ENCODE measurements around the gene B4GALT5. TPM values are rescaled to one million over a fixed set of nuclear protein-coding genes. Genes with fewer than 3 reads are reported as not detected.

Gene B4GALT5
- total RNA-seq, 2 donors from 2014 or later: 34.5 to 56.2 TPM

DNA sequence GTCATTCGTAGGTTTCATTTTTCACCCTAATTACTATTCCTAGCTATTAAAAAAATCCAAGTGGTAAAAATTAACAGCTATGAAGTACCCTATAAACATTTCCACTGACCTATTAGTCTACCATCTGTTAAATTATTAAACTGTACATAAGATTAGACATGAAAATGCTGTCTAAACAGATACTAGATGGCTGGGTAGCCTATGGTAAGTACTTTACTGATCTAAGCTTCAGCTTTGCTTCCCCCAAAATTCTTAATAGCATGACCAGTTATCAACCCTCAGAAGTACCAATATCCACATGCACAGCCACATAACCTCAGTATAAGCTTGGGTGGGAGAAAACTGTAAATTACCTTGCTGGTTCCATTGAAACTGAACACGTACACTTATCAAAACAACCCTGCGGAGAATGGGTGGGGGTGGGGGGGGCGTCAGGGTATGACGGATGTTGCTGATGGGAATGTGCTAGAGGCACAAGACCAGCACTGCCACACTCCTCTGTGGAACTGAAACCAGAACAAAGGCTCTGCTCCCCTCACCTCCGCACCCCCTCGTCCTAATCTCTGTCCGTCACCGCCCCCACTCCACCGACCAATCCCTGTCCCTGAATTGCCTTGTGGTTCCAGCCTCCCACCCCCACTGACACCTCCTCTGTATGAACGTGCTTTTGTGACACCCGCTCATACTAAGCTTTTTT is 45.3 kb downstream of the B4GALT5 start:
- Histone ChIP-seq H3K4me1 (peaks cover 2% of the 10 kb centered on the region), H3K36me3 (no peaks in the 10 kb centered on the region), H3K27me3 (no peaks in the 10 kb centered on the region), H3K27ac (no peak overlapping the region), H3K4me3 (no peak overlapping the region), H3K9me3 (no peaks in the 10 kb centered on the region), H3K9ac (ENCODE audit: low read depth in 2 of 2, low read length in 2 of 2) (no peak overlapping the region)
- DNase-seq: no peak
- intact Hi-C loops (cut with DNase I): no loop called here
- TF ChIP-seq, protein P1, sequence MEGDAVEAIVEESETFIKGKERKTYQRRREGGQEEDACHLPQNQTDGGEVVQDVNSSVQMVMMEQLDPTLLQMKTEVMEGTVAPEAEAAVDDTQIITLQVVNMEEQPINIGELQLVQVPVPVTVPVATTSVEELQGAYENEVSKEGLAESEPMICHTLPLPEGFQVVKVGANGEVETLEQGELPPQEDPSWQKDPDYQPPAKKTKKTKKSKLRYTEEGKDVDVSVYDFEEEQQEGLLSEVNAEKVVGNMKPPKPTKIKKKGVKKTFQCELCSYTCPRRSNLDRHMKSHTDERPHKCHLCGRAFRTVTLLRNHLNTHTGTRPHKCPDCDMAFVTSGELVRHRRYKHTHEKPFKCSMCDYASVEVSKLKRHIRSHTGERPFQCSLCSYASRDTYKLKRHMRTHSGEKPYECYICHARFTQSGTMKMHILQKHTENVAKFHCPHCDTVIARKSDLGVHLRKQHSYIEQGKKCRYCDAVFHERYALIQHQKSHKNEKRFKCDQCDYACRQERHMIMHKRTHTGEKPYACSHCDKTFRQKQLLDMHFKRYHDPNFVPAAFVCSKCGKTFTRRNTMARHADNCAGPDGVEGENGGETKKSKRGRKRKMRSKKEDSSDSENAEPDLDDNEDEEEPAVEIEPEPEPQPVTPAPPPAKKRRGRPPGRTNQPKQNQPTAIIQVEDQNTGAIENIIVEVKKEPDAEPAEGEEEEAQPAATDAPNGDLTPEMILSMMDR (IDR thresholded peaks at IDR 0.05): no peak

DNA sequence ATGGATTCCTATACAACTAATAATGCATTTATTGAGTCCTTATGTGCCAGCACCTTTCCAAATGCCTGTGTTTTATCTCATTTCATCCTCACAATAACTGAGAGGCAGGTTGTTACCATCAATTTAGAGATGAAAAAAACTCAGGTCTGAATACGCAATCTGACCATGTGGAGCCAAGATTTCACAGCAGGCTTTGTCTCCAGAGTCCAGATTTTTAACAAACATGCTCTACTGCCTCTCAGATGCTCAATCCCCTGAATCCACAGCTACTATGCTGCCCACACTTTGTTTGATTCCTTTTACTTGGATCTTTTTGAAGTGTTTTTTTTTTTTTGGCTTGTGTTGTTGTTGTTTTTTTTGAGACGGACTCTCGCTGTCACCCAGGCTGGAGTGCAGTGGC is 46.8 kb downstream of the B4GALT5 start:
- Histone ChIP-seq H3K27ac (no peak overlapping the region), H3K9me3 (no peaks in the 10 kb centered on the region), H3K36me3 (no peaks in the 10 kb centered on the region), H3K4me1 (peaks cover 2% of the 10 kb centered on the region), H3K4me3 (no peak overlapping the region), H3K27me3 (no peaks in the 10 kb centered on the region), H3K9ac (ENCODE audit: low read depth in 2 of 2, low read length in 2 of 2) (no peak overlapping the region)
- intact Hi-C loops (cut with DNase I): no loop called here
- DNase-seq: no peak
- TF ChIP-seq, protein P1 (IDR thresholded peaks at IDR 0.05): no peak

DNA sequence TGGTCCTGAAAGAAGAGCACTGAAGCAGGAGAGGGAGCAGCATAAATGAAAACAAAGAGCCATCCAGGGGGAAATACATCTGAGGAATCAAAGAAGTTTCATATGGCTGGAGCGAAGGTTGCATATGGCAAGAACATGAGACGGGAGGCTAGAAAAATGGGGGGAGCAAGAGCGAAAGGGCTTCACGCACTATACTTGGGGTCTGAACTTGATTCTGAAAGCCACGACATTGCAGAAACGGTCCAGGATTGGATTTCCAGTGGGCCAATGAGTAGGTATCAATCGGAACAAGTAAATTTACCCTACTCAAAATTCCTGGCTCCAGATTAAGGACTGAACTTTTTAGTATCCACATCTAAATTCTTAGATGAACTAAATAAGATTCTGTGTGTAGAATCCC is 47.9 kb downstream of the B4GALT5 start:
- no peak for DNase-seq
- no peaks in the 10 kb centered on the region for H3K27me3 ChIP-seq
- peaks cover 2% of the 10 kb centered on the region for H3K4me1 ChIP-seq
- no peaks in the 10 kb centered on the region for H3K36me3 ChIP-seq
- no peak overlapping the region for H3K9ac ChIP-seq (ENCODE audit: low read depth in 2 of 2, low read length in 2 of 2)
- intact Hi-C loops (cut with DNase I): no loop called here
- TF ChIP-seq, protein P1 (IDR thresholded peaks at IDR 0.05): no peak
- H3K4me3 ChIP-seq: no peak overlapping the region
- H3K27ac ChIP-seq: no peak overlapping the region
- H3K9me3 ChIP-seq: no peaks in the 10 kb centered on the region

DNA sequence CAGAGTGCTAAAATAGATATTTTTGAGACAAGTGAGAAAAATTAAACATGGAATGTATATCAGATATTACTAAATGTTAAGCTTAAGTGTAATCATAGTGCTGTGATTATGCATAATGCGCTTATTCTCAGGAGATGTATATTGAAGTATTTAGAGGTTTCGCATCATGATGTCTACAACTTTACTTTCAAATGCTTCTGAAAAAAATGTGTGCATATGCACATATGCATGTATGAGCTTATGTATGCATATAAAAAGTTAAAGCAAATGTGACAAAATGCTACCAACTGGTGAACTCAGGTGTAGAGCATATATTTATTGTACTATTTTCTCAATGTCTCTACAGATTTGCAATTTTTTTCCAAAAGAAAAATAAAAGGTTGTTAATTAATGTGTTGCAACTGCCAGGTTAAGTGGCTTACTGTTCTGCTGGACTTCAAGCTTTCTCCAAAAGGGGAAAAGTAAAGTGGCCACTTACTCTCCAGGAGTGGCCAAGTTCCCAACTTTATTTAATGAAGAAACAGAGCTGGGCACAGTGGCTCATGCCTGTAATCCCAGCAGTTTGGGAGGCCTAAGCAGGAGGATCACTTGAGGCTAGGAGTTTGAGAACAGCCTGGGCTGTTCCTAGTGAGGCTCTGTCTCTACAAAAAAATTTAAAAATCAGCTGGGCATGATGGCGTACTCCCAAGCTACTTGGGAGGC is 48.9 kb downstream of the B4GALT5 start:
- DNase-seq: no peak
- TF ChIP-seq, protein P1 (IDR thresholded peaks at IDR 0.05): no peak
- Histone ChIP-seq H3K4me3 (no peak overlapping the region), H3K9ac (ENCODE audit: low read depth in 2 of 2, low read length in 2 of 2) (no peak overlapping the region), H3K4me1 (peaks cover 2% of the 10 kb centered on the region), H3K36me3 (no peaks in the 10 kb centered on the region), H3K27ac (no peak overlapping the region), H3K9me3 (no peaks in the 10 kb centered on the region), H3K27me3 (no peaks in the 10 kb centered on the region)
- intact Hi-C loops (cut with DNase I): no loop called here

DNA sequence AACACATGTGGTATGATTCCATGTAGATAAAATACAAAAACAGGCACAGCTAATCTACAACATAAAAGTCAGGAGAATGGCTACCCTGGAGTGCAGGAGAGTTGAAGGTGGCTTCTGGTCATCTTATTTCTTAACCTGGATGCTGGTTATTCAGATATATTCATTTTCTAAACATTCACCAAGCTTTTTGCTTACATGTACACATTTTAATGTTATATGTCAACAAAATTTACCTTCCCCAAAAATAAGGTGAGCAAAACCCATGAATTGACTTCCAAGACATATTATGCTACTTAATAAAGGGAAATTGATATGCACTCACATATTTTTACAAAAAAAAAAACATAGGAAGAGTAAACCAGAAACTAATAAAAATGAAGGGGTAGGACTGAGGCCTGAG is 50.6 kb downstream of the B4GALT5 start:
- Histone ChIP-seq H3K9me3 (no peaks in the 10 kb centered on the region), H3K36me3 (no peaks in the 10 kb centered on the region), H3K27ac (no peak overlapping the region), H3K9ac (ENCODE audit: low read depth in 2 of 2, low read length in 2 of 2) (no peak overlapping the region), H3K4me3 (no peak overlapping the region), H3K4me1 (no peaks in the 10 kb centered on the region), H3K27me3 (no peaks in the 10 kb centered on the region)
- intact Hi-C loops (cut with DNase I): no loop called here
- TF ChIP-seq, protein P1 (IDR thresholded peaks at IDR 0.05): no peak
- DNase-seq: no peak
